B cell (primary cell): ENCODE results near the gene TBC1D22B. TPM values are rescaled to one million over a fixed set of nuclear protein-coding genes. Genes with fewer than 3 reads are reported as not detected.
"Not testable (repeated sequence)": the region's sequence is repeated elsewhere in the genome, so short reads cannot be mapped to it uniquely, and the experiment has no call there.

Source experiments
- ATAC-seq: fragments of 200-7000 bp; cut with Tn5 transposase; one replicate; pipeline ENCODE4 v1.10.0; 2021; ENCODE audit warnings: low read depth, mild to moderate bottlenecking, moderate number of reproducible peaks, moderate library complexity
- CTCF ChIA-PET: fragments of 350-600 bp; sonication (Branson Sonifier 250); formaldehyde crosslinking; loops from one replicate; lab custom pipeline; 2021; ENCODE audit warnings: antibody characterized with exemption, inconsistent platforms; lab: Charles Lee
- POLR2A ChIA-PET: fragments of 350-600 bp; sonication (Branson Sonifier 250); formaldehyde crosslinking; loops from one replicate; lab custom pipeline; 2021; ENCODE audit warnings: antibody characterized with exemption; lab: Charles Lee
- DNase-seq: peaks from one replicate; pipeline ENCODE4 v3.0.0; 2013
- H2AFZ ChIP-seq: 2 replicates; pipeline ENCODE4 v1.6.1; 2012; ENCODE audit warnings: mild to moderate bottlenecking, low read depth, low read length; ENCODE audit not compliant: insufficient read depth, poor library complexity, severe bottlenecking
- H3K27ac ChIP-seq, 2 donors: 1 replicate in 1 of 2; 2 replicates in 1 of 2; pipeline ENCODE4 v1.5.1; 2012 to 2013; ENCODE audit warnings: low read length in 2 of 2, mild to moderate bottlenecking in 2 of 2, moderate library complexity in 1 of 2
- H3K27me3 ChIP-seq, 4 experiments: fragments of 200-600 bp in 1 of 4; sonication (generic) in 1 of 4; replicated peaks in 1 of 4; 1 replicate in 2 of 4; 2 replicates in 2 of 4; pipeline versions ENCODE4 v1.6.1 to v1.7.0; 2013 to 2016; ENCODE audit warnings: low read length in 3 of 4, mild to moderate bottlenecking in 2 of 4, mixed read lengths in 1 of 4, moderate library complexity in 1 of 4; ENCODE audit not compliant: insufficient read depth in 4 of 4, control insufficient read depth in 3 of 4; ENCODE audit errors: control extremely low read depth in 1 of 4
- H3K36me3 ChIP-seq, 2 experiments: replicated peaks in 1 of 2; 1 replicate in 1 of 2; 2 replicates in 1 of 2; pipeline versions ENCODE4 v1.6.1 to v1.7.1; 2013; ENCODE audit warnings: low read length in 1 of 2; ENCODE audit not compliant: insufficient read depth in 2 of 2, control insufficient read depth in 1 of 2; ENCODE audit errors: control extremely low read depth in 1 of 2, extremely low read depth in 1 of 2
- H3K4me1 ChIP-seq, 2 donors: fragments of 200-600 bp in 1 of 2; sonication (generic) in 1 of 2; 1 replicate in 1 of 2; 2 replicates in 1 of 2; pipeline versions ENCODE4 v1.5.1 to v1.6.1; 2013 to 2017; ENCODE audit warnings: low read length in 2 of 2; ENCODE audit not compliant: control insufficient read depth in 2 of 2, insufficient read depth in 2 of 2
- H3K4me2 ChIP-seq: replicated peaks from 2 replicates; pipeline ENCODE3; 2012; ENCODE audit warnings: mild to moderate bottlenecking, low read depth, low read length; ENCODE audit not compliant: poor library complexity, severe bottlenecking
- H3K4me3 ChIP-seq, 5 experiments: fragments of 200-600 bp in 1 of 5; sonication (generic) in 1 of 5; 1 replicate in 3 of 5; 2 replicates in 2 of 5; pipeline versions ENCODE4 v1.5.1 to v1.7.0; 2011 to 2016; ENCODE audit warnings: low read length in 4 of 5, mild to moderate bottlenecking in 4 of 5, low read depth in 2 of 5, control low read depth in 1 of 5, moderate library complexity in 1 of 5; ENCODE audit not compliant: insufficient read depth in 1 of 5; ENCODE audit errors: control extremely low read depth in 1 of 5, extremely low read depth in 1 of 5
- H3K79me2 ChIP-seq: fragments of 200-600 bp; sonication (generic); one replicate; pipeline ENCODE4 v1.6.0; 2016; ENCODE audit warnings: low read length; ENCODE audit not compliant: control insufficient read depth, insufficient read depth
- H3K9ac ChIP-seq: fragments of 200-600 bp; sonication (generic); 2 replicates; pipeline ENCODE4 v1.6.1; 2017; ENCODE audit warnings: mild to moderate bottlenecking, low read length, moderate library complexity
- H3K9me3 ChIP-seq, 3 donors: one replicate each; pipeline versions ENCODE4 v1.6.1 to v1.7.1; 2013; ENCODE audit warnings: low read length in 2 of 3; ENCODE audit not compliant: control insufficient read depth in 2 of 3, insufficient read depth in 1 of 3; ENCODE audit errors: control extremely low read depth in 1 of 3
- H4K20me1 ChIP-seq: 2 replicates; pipeline ENCODE4 v1.6.0; 2012; ENCODE audit warnings: mild to moderate bottlenecking, low read length; ENCODE audit not compliant: insufficient read depth, control insufficient read depth, poor library complexity, severe bottlenecking
- H3K27ac Mint-ChIP-seq: one replicate; pipeline ENCODE4 v1.8.0; 2021; ENCODE audit warnings: mixed read lengths
- H3K27me3 Mint-ChIP-seq: one replicate; pipeline ENCODE4 v1.8.0; 2021; ENCODE audit warnings: mixed read lengths
- H3K4me1 Mint-ChIP-seq: one replicate; pipeline ENCODE4 v1.8.0; 2021; ENCODE audit warnings: mixed read lengths
- H3K4me3 Mint-ChIP-seq: one replicate; pipeline ENCODE4 v1.8.0; 2021; ENCODE audit warnings: mixed read lengths
- H3K9me3 Mint-ChIP-seq: one replicate; pipeline ENCODE4 v1.8.0; 2022; ENCODE audit warnings: mixed read lengths; ENCODE audit not compliant: insufficient read depth
- EZH2 ChIP-seq: IDR thresholded peaks from 2 replicates; pipeline ENCODE4 v1.6.1; 2012; ENCODE audit warnings: borderline replicate concordance, low read depth, mild to moderate bottlenecking, moderate library complexity, low read length; ENCODE audit not compliant: insufficient read depth, poor library complexity, severe bottlenecking
- intact Hi-C: fragments of 100-400 bp; cut with micrococcal nuclease; formaldehyde crosslinking; loops from one replicate; pipeline ENCODE4 v1.10.0; 2022
- polyA plus RNA-seq: library from polyadenylated mRNA; depleted of rRNA; stranded (reverse); fragments of >200 nt; gene quantifications from 2 replicates; pipeline ENCODE4 v1.2.3, GENCODE V29; 2012
- total RNA-seq, 2 donors: library from RNA; stranded (reverse); fragments of 120-200 nt in 1 of 2; gene quantifications; 1 replicate in 1 of 2; 2 replicates in 1 of 2; pipeline versions ENCODE4 v1.2.3 to v1.2.4, GENCODE V29; 2013 to 2022
- TF ChIP-seq, protein P1 (sequence below): fragments of 200-600 bp; IDR thresholded peaks from one replicate; pipeline ENCODE4 v1.8.0; 2022; ENCODE audit warnings: antibody characterized with exemption, mild to moderate bottlenecking

TBC1D22B gene
- total and polyA plus RNA-seq, 2 donors (not counting 1 experiment from before 2014, with no cell fraction given) = 5.1 to 12.5 TPM

DNA sequence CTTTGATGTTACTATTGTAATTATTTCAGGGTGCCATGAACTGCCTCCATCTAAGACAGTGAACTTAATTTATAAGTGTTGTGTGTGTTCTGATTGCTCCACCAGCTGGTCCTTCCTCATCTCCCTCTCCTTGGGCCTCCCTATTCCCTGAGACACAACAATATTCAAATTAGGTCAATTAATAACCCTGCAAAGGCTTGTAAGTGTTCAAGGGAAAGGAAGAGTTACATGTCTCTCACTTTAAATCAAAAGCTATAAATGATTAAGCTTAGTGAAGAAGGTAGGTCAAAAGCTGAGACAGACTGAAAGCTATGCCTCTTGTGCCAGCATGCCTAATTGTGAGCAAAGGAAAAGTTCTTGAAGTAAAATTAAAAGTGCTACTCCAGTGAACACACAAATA, 35.9 kb downstream of the TBC1D22B start:
- Mint-ChIP-seq H3K27ac (no peak overlapping the region), H3K4me3 (no peak overlapping the region)
- CTCF ChIA-PET = no interaction called here

DNA sequence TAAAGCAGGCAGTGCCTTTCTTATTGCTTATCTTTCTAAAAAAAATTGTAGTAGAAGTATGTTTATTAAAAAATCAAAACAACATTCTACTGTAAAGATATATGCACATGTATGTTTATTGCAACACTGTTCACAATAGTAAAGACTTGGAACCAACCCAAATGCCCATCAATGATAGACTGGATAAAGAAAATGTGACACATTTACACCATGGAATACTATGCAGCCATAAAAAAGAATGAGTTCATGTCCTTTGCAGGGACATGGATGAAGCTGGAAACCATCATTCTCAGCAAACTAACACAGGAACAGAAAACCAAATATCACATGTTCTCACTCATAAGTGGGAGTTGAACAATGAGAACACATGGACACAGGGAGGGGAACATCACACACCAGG, 40.1 kb downstream of the TBC1D22B start:
- DNase-seq, H3K9me3 ChIP-seq, H3K27ac ChIP-seq, H3K9ac ChIP-seq, H3K4me1 ChIP-seq, H3K4me3 ChIP-seq, H3K79me2 ChIP-seq, H3K4me2 ChIP-seq, H3K27ac Mint-ChIP-seq, H4K20me1 ChIP-seq, intact Hi-C loops, ATAC-seq, H3K27me3 Mint-ChIP-seq, H3K4me3 Mint-ChIP-seq, H3K9me3 Mint-ChIP-seq, H3K4me1 Mint-ChIP-seq, H2AFZ ChIP-seq, H3K27me3 ChIP-seq: not testable (repeated sequence)
- H3K36me3 ChIP-seq = peaks cover 25 to 36% of the 10 kb centered on the region in 2 experiments
- ChIA-PET POLR2A (interaction anchor here (0.7 kb wide), 1 partner anchor 901 kb away, joined by 5 read pairs; no protein-coding TSS in a partner anchor), CTCF (interaction anchor here (1.5 kb wide), 1 partner anchor 16 kb away, joined by 5 read pairs; no protein-coding TSS in a partner anchor)

More for the DNA sequence above, 35.9 kb downstream of the TBC1D22B start:
- H3K27me3 Mint-ChIP-seq = no peaks in the 10 kb centered on the region
- Histone ChIP-seq H3K4me1 (no peaks in the 10 kb centered on the region), H3K4me3 (no peak overlapping the region), H2AFZ (no peak overlapping the region), H3K9me3 (no peaks in the 10 kb centered on the region), H3K79me2 (no peaks in the 10 kb centered on the region), H3K36me3 (peaks cover 14 to 49% of the 10 kb centered on the region in 2 experiments), H3K9ac (no peak overlapping the region), H4K20me1 (no peaks in the 10 kb centered on the region), H3K27ac (no peak overlapping the region), H3K4me2 (no peak overlapping the region), H3K27me3 (no peaks in the 10 kb centered on the region)
- POLR2A ChIA-PET = no interaction called here
- intact Hi-C loops = no loop called here
- H3K9me3 Mint-ChIP-seq = no peaks in the 10 kb centered on the region
- H3K4me1 Mint-ChIP-seq = no peaks in the 10 kb centered on the region
- ATAC-seq (no peak), DNase-seq (no peak)
- no peak for TF ChIP-seq EZH2
- TF ChIP-seq, protein P1, sequence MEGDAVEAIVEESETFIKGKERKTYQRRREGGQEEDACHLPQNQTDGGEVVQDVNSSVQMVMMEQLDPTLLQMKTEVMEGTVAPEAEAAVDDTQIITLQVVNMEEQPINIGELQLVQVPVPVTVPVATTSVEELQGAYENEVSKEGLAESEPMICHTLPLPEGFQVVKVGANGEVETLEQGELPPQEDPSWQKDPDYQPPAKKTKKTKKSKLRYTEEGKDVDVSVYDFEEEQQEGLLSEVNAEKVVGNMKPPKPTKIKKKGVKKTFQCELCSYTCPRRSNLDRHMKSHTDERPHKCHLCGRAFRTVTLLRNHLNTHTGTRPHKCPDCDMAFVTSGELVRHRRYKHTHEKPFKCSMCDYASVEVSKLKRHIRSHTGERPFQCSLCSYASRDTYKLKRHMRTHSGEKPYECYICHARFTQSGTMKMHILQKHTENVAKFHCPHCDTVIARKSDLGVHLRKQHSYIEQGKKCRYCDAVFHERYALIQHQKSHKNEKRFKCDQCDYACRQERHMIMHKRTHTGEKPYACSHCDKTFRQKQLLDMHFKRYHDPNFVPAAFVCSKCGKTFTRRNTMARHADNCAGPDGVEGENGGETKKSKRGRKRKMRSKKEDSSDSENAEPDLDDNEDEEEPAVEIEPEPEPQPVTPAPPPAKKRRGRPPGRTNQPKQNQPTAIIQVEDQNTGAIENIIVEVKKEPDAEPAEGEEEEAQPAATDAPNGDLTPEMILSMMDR = no peak
